ENCODE results near the gene TTN. TPM values are rescaled to one million over a fixed set of nuclear protein-coding genes. Genes with fewer than 3 reads are reported as not detected.

TTN gene
- total RNA-seq, 3 donors from 2014 or later (not counting 1 experiment from before 2014, with no cell fraction given) = 2.5 to 4.2 (median 3.7) TPM

GRCh38 chr2:178777577-178777976 is 29.6 kb downstream of the TTN start:
- Histone ChIP-seq H3K36me3 (ENCODE audit: control insufficient read depth, insufficient read depth, low read length) (no peaks in the 10 kb centered on the region), H3K27me3 (ENCODE audit: control insufficient read depth, insufficient read depth, low read length) (no peaks in the 10 kb centered on the region), H3K4me3 (ENCODE audit: low read length) (no peak overlapping the region), H3K9me3 (ENCODE audit: control insufficient read depth, insufficient read depth, low read length) (no peaks in the 10 kb centered on the region), H3K27ac (ENCODE audit: low read length) (no peak overlapping the region), H3K4me1 (ENCODE audit: control insufficient read depth, insufficient read depth, low read length) (no peaks in the 10 kb centered on the region)
- DNase-seq = no peak
- H3K4me3 Mint-ChIP-seq = no peak overlapping the region
- ATAC-seq = no peak
- no peaks in the 10 kb centered on the region for H3K36me3 Mint-ChIP-seq
- peaks cover 2 to 3% of the 10 kb centered on the region in 2 donors for H3K9me3 Mint-ChIP-seq
- H3K4me1 Mint-ChIP-seq = no peaks in the 10 kb centered on the region
- no peak overlapping the region for H3K27ac Mint-ChIP-seq
- 74% methylated on average over 7 of the region's 7 CpGs for WGBS (ENCODE audit: insufficient coverage)
- intact Hi-C loops (cut with micrococcal nuclease) = loop anchor here (10.0 kb wide), 1 partner anchor 137 kb away; no protein-coding TSS in a partner anchor
- TF ChIP-seq CTCF (IDR thresholded peaks at IDR 0.05) = no peak
- H3K27me3 Mint-ChIP-seq (ENCODE audit: low read depth in 2 of 2) = no peaks in the 10 kb centered on the region

DNA sequence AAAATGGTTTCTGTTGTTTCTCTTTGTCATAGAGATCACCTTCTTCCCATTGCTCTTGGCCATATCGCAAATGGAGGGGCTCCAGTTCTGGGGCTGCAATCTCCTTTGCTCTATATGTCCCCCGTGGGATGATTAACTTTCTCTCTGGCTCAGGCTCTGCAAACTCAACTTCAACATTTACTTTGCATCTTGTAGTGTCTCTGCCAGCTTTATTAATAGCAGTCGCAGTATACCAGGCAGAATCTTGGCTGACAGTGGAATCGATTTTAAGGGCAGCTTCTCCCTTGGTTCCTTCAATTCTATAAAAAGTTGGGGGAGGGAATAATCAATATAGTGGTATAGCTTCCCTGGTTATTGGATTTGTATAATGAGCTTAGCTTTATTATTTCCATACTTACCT is 30.5 kb downstream of the TTN start:
- no peaks in the 10 kb centered on the region for H3K36me3 ChIP-seq (ENCODE audit: control insufficient read depth, insufficient read depth, low read length)
- Mint-ChIP-seq H3K4me3 (no peak overlapping the region), H3K27me3 (ENCODE audit: low read depth in 2 of 2) (no peaks in the 10 kb centered on the region), H3K4me1 (no peaks in the 10 kb centered on the region), H3K36me3 (no peaks in the 10 kb centered on the region), H3K27ac (no peak overlapping the region), H3K9me3 (peaks cover 2 to 3% of the 10 kb centered on the region in 2 donors)
- H3K4me1 ChIP-seq (ENCODE audit: control insufficient read depth, insufficient read depth, low read length) = no peaks in the 10 kb centered on the region
- no peak for TF ChIP-seq CTCF (IDR thresholded peaks at IDR 0.05)
- no peaks in the 10 kb centered on the region for H3K27me3 ChIP-seq (ENCODE audit: control insufficient read depth, insufficient read depth, low read length)
- 96% methylated on average over 4 of the region's 4 CpGs for WGBS (ENCODE audit: insufficient coverage)
- no peak overlapping the region for H3K27ac ChIP-seq (ENCODE audit: low read length)
- DNase-seq = no peak
- H3K9me3 ChIP-seq (ENCODE audit: control insufficient read depth, insufficient read depth, low read length) = no peaks in the 10 kb centered on the region
- ATAC-seq = no peak
- intact Hi-C loops (cut with micrococcal nuclease) = loop anchor here (10.0 kb wide), 1 partner anchor 138 kb away; no protein-coding TSS in a partner anchor
- no peak overlapping the region for H3K4me3 ChIP-seq (ENCODE audit: low read length)

DNA sequence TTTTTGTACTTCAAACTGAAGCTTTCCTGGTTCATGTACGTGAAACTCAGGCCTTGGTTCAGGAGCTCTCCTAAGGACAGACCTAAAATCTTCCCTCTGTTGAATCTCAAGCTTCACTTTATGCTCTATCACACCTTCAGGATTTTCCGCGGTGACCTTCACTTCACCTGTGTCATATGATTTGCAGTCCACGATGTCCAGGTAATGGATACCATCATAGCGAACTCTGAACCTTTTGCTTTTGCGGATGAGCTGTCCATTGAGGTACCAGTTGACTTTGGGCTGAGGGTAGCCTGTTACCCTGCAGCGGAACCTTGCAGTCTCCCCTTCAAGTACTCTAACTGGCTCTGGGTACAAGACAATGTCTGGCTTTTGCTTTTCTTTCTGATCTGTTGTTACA is 31.2 kb downstream of the TTN start:
- intact Hi-C loops (cut with micrococcal nuclease) = loop anchor here (10.0 kb wide), 1 partner anchor 139 kb away; no protein-coding TSS in a partner anchor
- Mint-ChIP-seq H3K4me3 (no peak overlapping the region), H3K36me3 (no peaks in the 10 kb centered on the region), H3K27ac (no peak overlapping the region), H3K9me3 (peaks cover 2 to 3% of the 10 kb centered on the region in 2 donors), H3K4me1 (no peaks in the 10 kb centered on the region), H3K27me3 (ENCODE audit: low read depth in 2 of 2) (no peaks in the 10 kb centered on the region)
- Histone ChIP-seq H3K4me3 (ENCODE audit: low read length) (no peak overlapping the region), H3K4me1 (ENCODE audit: control insufficient read depth, insufficient read depth, low read length) (no peaks in the 10 kb centered on the region), H3K36me3 (ENCODE audit: control insufficient read depth, insufficient read depth, low read length) (no peaks in the 10 kb centered on the region), H3K27me3 (ENCODE audit: control insufficient read depth, insufficient read depth, low read length) (no peaks in the 10 kb centered on the region), H3K27ac (ENCODE audit: low read length) (no peak overlapping the region), H3K9me3 (ENCODE audit: control insufficient read depth, insufficient read depth, low read length) (no peaks in the 10 kb centered on the region)
- DNase-seq = no peak
- ATAC-seq = no peak
- WGBS (ENCODE audit: insufficient coverage) = 96% methylated on average over 7 of the region's 7 CpGs
- TF ChIP-seq CTCF (IDR thresholded peaks at IDR 0.05) = no peak

- DNase-seq (no peak), ATAC-seq (no peak)
- H3K27me3 ChIP-seq (ENCODE audit: control insufficient read depth, insufficient read depth, low read length) = no peaks in the 10 kb centered on the region
- intact Hi-C loops (cut with micrococcal nuclease) = loop anchor here (10.0 kb wide), 1 partner anchor 144 kb away; no protein-coding TSS in a partner anchor
- no peaks in the 10 kb centered on the region for H3K4me1 ChIP-seq (ENCODE audit: control insufficient read depth, insufficient read depth, low read length)
- H3K4me1 Mint-ChIP-seq = no peaks in the 10 kb centered on the region
- H3K36me3 ChIP-seq (ENCODE audit: control insufficient read depth, insufficient read depth, low read length) = no peaks in the 10 kb centered on the region
- no peak overlapping the region for H3K4me3 ChIP-seq (ENCODE audit: low read length)
- H3K27ac ChIP-seq (ENCODE audit: low read length) = no peak overlapping the region
- TF ChIP-seq CTCF (IDR thresholded peaks at IDR 0.05) = no peak
- H3K27ac Mint-ChIP-seq = no peak overlapping the region
- H3K36me3 Mint-ChIP-seq = no peaks in the 10 kb centered on the region
- H3K9me3 ChIP-seq (ENCODE audit: control insufficient read depth, insufficient read depth, low read length) = no peaks in the 10 kb centered on the region
- no peaks in the 10 kb centered on the region for H3K27me3 Mint-ChIP-seq (ENCODE audit: low read depth in 2 of 2)
- no peaks in the 10 kb centered on the region for H3K9me3 Mint-ChIP-seq
- no peak overlapping the region for H3K4me3 Mint-ChIP-seq
- 78% methylated on average over 2 of the region's 2 CpGs for WGBS (ENCODE audit: insufficient coverage)
Observed at GRCh38 chr2:178770518-178770917, 36.7 kb downstream of the TTN start.
